ENCODE measurements around the gene NPRL2.

NPRL2 gene

GRCh38 chr3:50327943-50328691 is 22.5 kb downstream of the NPRL2 start, which contains the start of gene TUSC2:
Gene TUSC2, minus strand, starts transcription at chr3:50328223. Its CDS starts 124 bp downstream, at chr3:50328099.
- Histone ChIP-seq H3K27ac (ENCODE audit: low read depth, low read length) (peak within 1 kb of the TSS; percentile 78), H3K27me3 (ENCODE audit: control insufficient read depth, insufficient read depth, low read length) (no peaks in the 10 kb centered on the region), H3K9ac (ENCODE audit: low read length) (peak within 1 kb of the TSS; percentile 69), H3K36me3 (ENCODE audit: control insufficient read depth, insufficient read depth, low read length) (peaks cover 12% of the 10 kb centered on the region), H3K4me3 (ENCODE audit: low read length) (peak within 1 kb of the TSS; percentile 81), H3K4me1 (ENCODE audit: control insufficient read depth, insufficient read depth, low read length) (peaks cover 13% of the 10 kb centered on the region)

- H3K4me1 ChIP-seq (ENCODE audit: control insufficient read depth, insufficient read depth, low read length) = peaks cover 14% of the 10 kb centered on the region
Observed at GRCh38 chr3:50327129-50327528, 23.4 kb downstream of the NPRL2 start.

GRCh38 chr3:50326182-50326541 is 24.4 kb downstream of the NPRL2 start:
- H3K9ac ChIP-seq (ENCODE audit: low read length) = no peak overlapping the region
- peaks cover 12% of the 10 kb centered on the region for H3K36me3 ChIP-seq (ENCODE audit: control insufficient read depth, insufficient read depth, low read length)
- peaks cover 17% of the 10 kb centered on the region for H3K4me1 ChIP-seq (ENCODE audit: control insufficient read depth, insufficient read depth, low read length)
- no peaks in the 10 kb centered on the region for H3K27me3 ChIP-seq (ENCODE audit: control insufficient read depth, insufficient read depth, low read length)
- H3K27ac ChIP-seq (ENCODE audit: low read depth, low read length) = no peak overlapping the region
- no peak overlapping the region for H3K4me3 ChIP-seq (ENCODE audit: low read length)

More at GRCh38 chr3:50327129-50327528, 23.4 kb downstream of the NPRL2 start:
- H3K4me3 ChIP-seq (ENCODE audit: low read length) = peak overlapping the region; percentile 81
- H3K27ac ChIP-seq (ENCODE audit: low read depth, low read length) = no peak overlapping the region
- H3K36me3 ChIP-seq (ENCODE audit: control insufficient read depth, insufficient read depth, low read length) = peaks cover 12% of the 10 kb centered on the region
- no peaks in the 10 kb centered on the region for H3K27me3 ChIP-seq (ENCODE audit: control insufficient read depth, insufficient read depth, low read length)
- H3K9ac ChIP-seq (ENCODE audit: low read length) = peak overlapping the region; percentile 45

GRCh38 chr3:50325497-50326181 is 24.9 kb downstream of the NPRL2 start:
- peaks cover 17% of the 10 kb centered on the region for H3K4me1 ChIP-seq (ENCODE audit: control insufficient read depth, insufficient read depth, low read length)
- H3K4me3 ChIP-seq (ENCODE audit: low read length) = no peak overlapping the region
- H3K27ac ChIP-seq (ENCODE audit: low read depth, low read length) = no peak overlapping the region
- peaks cover 10% of the 10 kb centered on the region for H3K36me3 ChIP-seq (ENCODE audit: control insufficient read depth, insufficient read depth, low read length)
- no peak overlapping the region for H3K9ac ChIP-seq (ENCODE audit: low read length)
- no peaks in the 10 kb centered on the region for H3K27me3 ChIP-seq (ENCODE audit: control insufficient read depth, insufficient read depth, low read length)

GRCh38 chr3:50325113-50325480 is 25.5 kb downstream of the NPRL2 start:
- H3K27ac ChIP-seq (ENCODE audit: low read depth, low read length) = no peak overlapping the region
- no peak overlapping the region for H3K9ac ChIP-seq (ENCODE audit: low read length)
- peaks cover 22% of the 10 kb centered on the region for H3K4me1 ChIP-seq (ENCODE audit: control insufficient read depth, insufficient read depth, low read length)
- H3K27me3 ChIP-seq (ENCODE audit: control insufficient read depth, insufficient read depth, low read length) = no peaks in the 10 kb centered on the region
- no peak overlapping the region for H3K4me3 ChIP-seq (ENCODE audit: low read length)
- peaks cover 5% of the 10 kb centered on the region for H3K36me3 ChIP-seq (ENCODE audit: control insufficient read depth, insufficient read depth, low read length)

GRCh38 chr3:50324351-50325112 is 26.0 kb downstream of the NPRL2 start:
- no peak overlapping the region for H3K4me3 ChIP-seq (ENCODE audit: low read length)
- H3K4me1 ChIP-seq (ENCODE audit: control insufficient read depth, insufficient read depth, low read length) = peaks cover 26% of the 10 kb centered on the region
- no peaks in the 10 kb centered on the region for H3K27me3 ChIP-seq (ENCODE audit: control insufficient read depth, insufficient read depth, low read length)
- peaks cover 5% of the 10 kb centered on the region for H3K36me3 ChIP-seq (ENCODE audit: control insufficient read depth, insufficient read depth, low read length)
- H3K9ac ChIP-seq (ENCODE audit: low read length) = no peak overlapping the region
- peak overlapping the region; percentile 38 for H3K27ac ChIP-seq (ENCODE audit: low read depth, low read length)

- Histone ChIP-seq H3K36me3 (ENCODE audit: control insufficient read depth, insufficient read depth, low read length) (peaks cover 7% of the 10 kb centered on the region), H3K9ac (ENCODE audit: low read length) (no peak overlapping the region), H3K4me3 (ENCODE audit: low read length) (no peak overlapping the region)
Observed at GRCh38 chr3:50323614-50324199, 26.9 kb downstream of the NPRL2 start.

GRCh38 chr3:50323092-50323600 is 27.4 kb downstream of the NPRL2 start:
- Histone ChIP-seq H3K4me3 (ENCODE audit: low read length) (no peak overlapping the region), H3K4me1 (ENCODE audit: control insufficient read depth, insufficient read depth, low read length) (peaks cover 27% of the 10 kb centered on the region), H3K27ac (ENCODE audit: low read depth, low read length) (peak overlapping the region; percentile 96), H3K27me3 (ENCODE audit: control insufficient read depth, insufficient read depth, low read length) (no peaks in the 10 kb centered on the region), H3K9ac (ENCODE audit: low read length) (no peak overlapping the region), H3K36me3 (ENCODE audit: control insufficient read depth, insufficient read depth, low read length) (peaks cover 10% of the 10 kb centered on the region)

More at GRCh38 chr3:50323614-50324199, 26.9 kb downstream of the NPRL2 start:
- H3K27ac ChIP-seq (ENCODE audit: low read depth, low read length) = peak overlapping the region; percentile 38
- H3K4me1 ChIP-seq (ENCODE audit: control insufficient read depth, insufficient read depth, low read length) = peaks cover 33% of the 10 kb centered on the region
- no peaks in the 10 kb centered on the region for H3K27me3 ChIP-seq (ENCODE audit: control insufficient read depth, insufficient read depth, low read length)

DNA sequence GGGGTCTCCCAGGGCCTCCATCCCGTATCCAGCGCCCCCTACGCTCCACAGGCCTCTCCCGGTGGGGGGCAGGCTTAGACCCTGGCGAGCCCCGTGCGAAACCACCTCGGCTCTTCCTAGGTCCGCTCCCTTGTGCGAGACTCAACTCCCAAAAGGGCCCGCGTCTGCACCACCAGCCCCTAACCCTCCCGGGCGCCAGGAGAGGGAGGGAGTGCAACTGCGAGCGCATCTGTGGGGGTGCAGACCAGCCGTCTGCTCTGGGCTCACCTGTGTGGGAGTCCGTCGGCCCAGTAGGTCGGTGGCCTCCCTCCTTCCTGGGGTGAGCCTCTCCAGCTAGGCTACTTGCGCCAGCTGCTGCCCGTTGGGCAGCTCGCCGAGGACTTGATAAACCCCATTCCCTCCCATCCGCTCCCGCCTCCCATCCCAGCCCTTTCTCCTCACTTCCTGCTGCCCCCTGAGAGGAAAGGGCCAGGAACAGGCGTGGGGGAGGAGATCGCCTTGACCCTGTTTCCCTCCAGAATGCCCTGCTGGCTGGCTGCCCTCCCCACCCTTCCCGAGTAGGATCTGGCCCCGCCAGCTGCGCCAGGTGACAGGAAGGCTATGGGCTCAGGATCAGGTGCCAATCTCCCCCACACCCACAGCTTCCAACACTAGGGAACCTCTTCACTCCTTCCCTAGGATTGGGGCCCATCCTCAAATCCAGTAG is 28.0 kb downstream of the NPRL2 start, which contains the start of gene HYAL2:
Gene HYAL2 (minus strand): TSS at position 360 of the 706 bp plus-strand sequence. CDS start 2,256 bp downstream, outside the sequence.
- H3K4me3 ChIP-seq (ENCODE audit: low read length) = peak within 1 kb of the TSS; percentile 94
- peaks cover 27% of the 10 kb centered on the region for H3K4me1 ChIP-seq (ENCODE audit: control insufficient read depth, insufficient read depth, low read length)
- H3K36me3 ChIP-seq (ENCODE audit: control insufficient read depth, insufficient read depth, low read length) = peaks cover 10% of the 10 kb centered on the region
- no peaks in the 10 kb centered on the region for H3K27me3 ChIP-seq (ENCODE audit: control insufficient read depth, insufficient read depth, low read length)
- peak within 1 kb of the TSS; percentile 93 for H3K9ac ChIP-seq (ENCODE audit: low read length)
- peak within 1 kb of the TSS; percentile 96 for H3K27ac ChIP-seq (ENCODE audit: low read depth, low read length)

GRCh38 chr3:50322115-50322385 is 28.5 kb downstream of the NPRL2 start:
- H3K36me3 ChIP-seq (ENCODE audit: control insufficient read depth, insufficient read depth, low read length) = peaks cover 10% of the 10 kb centered on the region
- peak overlapping the region; percentile 94 for H3K4me3 ChIP-seq (ENCODE audit: low read length)
- H3K4me1 ChIP-seq (ENCODE audit: control insufficient read depth, insufficient read depth, low read length) = peaks cover 22% of the 10 kb centered on the region
- peak overlapping the region; percentile 96 for H3K27ac ChIP-seq (ENCODE audit: low read depth, low read length)
- no peaks in the 10 kb centered on the region for H3K27me3 ChIP-seq (ENCODE audit: control insufficient read depth, insufficient read depth, low read length)
- no peak overlapping the region for H3K9ac ChIP-seq (ENCODE audit: low read length)

GRCh38 chr3:50321336-50322114 is 29.1 kb downstream of the NPRL2 start:
- H3K27ac ChIP-seq (ENCODE audit: low read depth, low read length) = peak overlapping the region; percentile 96
- H3K9ac ChIP-seq (ENCODE audit: low read length) = peak overlapping the region; percentile 93
- H3K4me3 ChIP-seq (ENCODE audit: low read length) = peak overlapping the region; percentile 94
- H3K36me3 ChIP-seq (ENCODE audit: control insufficient read depth, insufficient read depth, low read length) = peaks cover 13% of the 10 kb centered on the region
- H3K27me3 ChIP-seq (ENCODE audit: control insufficient read depth, insufficient read depth, low read length) = no peaks in the 10 kb centered on the region
- peaks cover 21% of the 10 kb centered on the region for H3K4me1 ChIP-seq (ENCODE audit: control insufficient read depth, insufficient read depth, low read length)

Measured in rectal smooth muscle tissue (tissue), 1 donor.